Measurements from ENCODE around the gene ZNF302. TPM values are rescaled to one million over a fixed set of nuclear protein-coding genes. Genes with fewer than 3 reads are reported as not detected.
"Not testable (repeated sequence)": the region's sequence is repeated elsewhere in the genome, so short reads cannot be mapped to it uniquely, and the experiment has no call there.

Gene ZNF302
- total RNA-seq, 1 experiment from 2014 or later, result 15.9 TPM

GRCh38 chr19:34681478-34681877 lies 4.0 kb downstream of the ZNF302 start:
- Histone ChIP-seq H3K9me3 (ENCODE audit: low read length) (no peaks in the 10 kb centered on the region), H3K79me2 (ENCODE audit: low read length) (peaks cover 25% of the 10 kb centered on the region), H3K27me3 (ENCODE audit: low read length) (no peaks in the 10 kb centered on the region), H3K4me2 (ENCODE audit: low read length) (no peak overlapping the region), H3F3A (ENCODE audit: low read length, unreplicated experiment) (no peaks in the 10 kb centered on the region), H3K9me2 (replicated peaks; ENCODE audit: low read length) (no peaks in the 10 kb centered on the region), H3K4me1 (ENCODE audit: insufficient read depth, low read length) (peaks cover 13% of the 10 kb centered on the region), H3K27ac (ENCODE audit: low read length) (no peak overlapping the region), H3K4me3 (ENCODE audit: low read length) (no peak overlapping the region), H4K20me1 (ENCODE audit: low read length) (no peaks in the 10 kb centered on the region), H2AFZ (ENCODE audit: low read length) (no peak overlapping the region), H3K36me3 (ENCODE audit: low read depth, low read length) (peaks cover 52% of the 10 kb centered on the region), H3K9ac (ENCODE audit: low read length) (no peak overlapping the region)
- DNase-seq, result no peak
- POLR2A ChIA-PET (ENCODE audit: unreplicated experiment), result no interaction called here
- no TSS peak for BruUV-seq (replicated peaks)
- no peak for TF ChIP-seq EZH2 (IDR thresholded peaks at IDR 0.05; ENCODE audit: low read length, unreplicated experiment)
- CTCF ChIA-PET, result no interaction called here
- intact Hi-C loops (cut with micrococcal nuclease), result no loop called here
- ATAC-seq, result no peak

DNA sequence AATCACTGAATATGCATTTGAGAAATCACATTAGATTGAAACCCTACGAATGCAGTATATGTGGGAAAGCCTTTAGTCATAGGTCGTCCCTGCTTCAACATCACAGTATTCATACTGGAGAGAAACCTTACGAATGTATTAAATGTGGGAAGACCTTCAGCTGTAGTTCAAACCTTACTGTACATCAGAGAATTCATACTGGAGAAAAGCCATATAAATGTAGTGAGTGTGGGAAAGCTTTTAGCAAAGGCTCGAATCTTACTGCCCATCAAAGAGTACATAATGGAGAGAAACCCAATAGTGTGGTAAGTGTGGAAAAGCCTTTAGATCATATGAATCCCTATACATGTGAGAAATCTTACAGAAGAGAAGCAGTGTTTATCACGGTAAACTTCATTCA lies 7.8 kb downstream of the ZNF302 start:
- H4K20me1 ChIP-seq (ENCODE audit: low read length); H3K9ac ChIP-seq (ENCODE audit: low read length); H3K4me3 ChIP-seq (ENCODE audit: low read length); ATAC-seq; DNase-seq; H3K27ac ChIP-seq (ENCODE audit: low read length); CTCF ChIA-PET; H3K27me3 ChIP-seq (ENCODE audit: low read length); H2AFZ ChIP-seq (ENCODE audit: low read length); H3K79me2 ChIP-seq (ENCODE audit: low read length); H3K4me1 ChIP-seq (ENCODE audit: insufficient read depth, low read length); H3F3A ChIP-seq (ENCODE audit: low read length, unreplicated experiment); H3K9me3 ChIP-seq (ENCODE audit: low read length); BruUV-seq (replicated peaks); H3K9me2 ChIP-seq (replicated peaks; ENCODE audit: low read length); intact Hi-C loops (cut with micrococcal nuclease); H3K4me2 ChIP-seq (ENCODE audit: low read length); POLR2A ChIA-PET (ENCODE audit: unreplicated experiment): not testable (repeated sequence)
- H3K36me3 ChIP-seq (ENCODE audit: low read depth, low read length), result peaks cover 40% of the 10 kb centered on the region

GRCh38 chr19:34686455-34686854 lies 9.0 kb downstream of the ZNF302 start:
- BruUV-seq (replicated peaks), result no TSS peak
- POLR2A ChIA-PET (ENCODE audit: unreplicated experiment), result no interaction called here
- TF ChIP-seq EZH2phosphoT487 (IDR thresholded peaks at IDR 0.05; ENCODE audit: borderline replicate concordance, low read length), result no peak
- no peak for TF ChIP-seq CTCF (conservative IDR thresholded peaks at IDR 0.05; ENCODE audit: low read depth, low read length)
- no peak for TF ChIP-seq EZH2 (IDR thresholded peaks at IDR 0.05; ENCODE audit: low read length, unreplicated experiment)

DNA sequence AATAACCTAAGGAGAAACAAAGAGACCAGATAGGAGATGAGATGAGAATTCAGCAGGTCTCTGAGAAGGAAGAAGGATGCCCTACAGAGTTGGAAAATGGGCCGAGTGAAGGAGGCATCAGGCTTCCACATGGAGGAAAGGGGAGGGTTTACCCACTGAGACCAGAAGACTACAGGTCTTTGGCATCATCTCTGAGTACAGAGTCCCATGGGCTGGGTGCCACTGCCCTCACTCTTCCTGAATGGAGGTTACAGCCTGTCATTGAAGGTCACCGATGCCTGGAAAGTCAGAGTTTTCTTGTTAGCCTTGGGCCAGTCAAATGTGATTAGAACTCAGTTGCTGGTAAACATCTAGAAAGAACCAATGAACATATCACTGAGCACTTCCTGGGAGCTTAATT lies 9.9 kb downstream of the ZNF302 start:
- H3K4me1 ChIP-seq (ENCODE audit: insufficient read depth, low read length), result no peaks in the 10 kb centered on the region
- ChIA-PET POLR2A (ENCODE audit: unreplicated experiment) (no interaction called here), CTCF (no interaction called here)
- H3K27ac ChIP-seq (ENCODE audit: low read length), result no peak overlapping the region
- H3F3A ChIP-seq (ENCODE audit: low read length, unreplicated experiment), result no peaks in the 10 kb centered on the region
- no peak overlapping the region for H2AFZ ChIP-seq (ENCODE audit: low read length)
- no peaks in the 10 kb centered on the region for H3K9me3 ChIP-seq (ENCODE audit: low read length)
- no TSS peak for BruUV-seq (replicated peaks)
- no peak for ATAC-seq
- no peak for DNase-seq
- H3K4me2 ChIP-seq (ENCODE audit: low read length), result no peak overlapping the region
- H3K27me3 ChIP-seq (ENCODE audit: low read length), result no peaks in the 10 kb centered on the region
- no peak overlapping the region for H3K4me3 ChIP-seq (ENCODE audit: low read length)
- H3K79me2 ChIP-seq (ENCODE audit: low read length), result no peaks in the 10 kb centered on the region
- H3K9ac ChIP-seq (ENCODE audit: low read length), result no peak overlapping the region
- no peaks in the 10 kb centered on the region for H3K9me2 ChIP-seq (replicated peaks; ENCODE audit: low read length)
- no peaks in the 10 kb centered on the region for H4K20me1 ChIP-seq (ENCODE audit: low read length)
- intact Hi-C loops (cut with micrococcal nuclease), result no loop called here
- H3K36me3 ChIP-seq (ENCODE audit: low read depth, low read length), result peaks cover 22% of the 10 kb centered on the region
- TF ChIP-seq CTCF (conservative IDR thresholded peaks at IDR 0.05; ENCODE audit: low read depth, low read length) (no peak), EZH2phosphoT487 (IDR thresholded peaks at IDR 0.05; ENCODE audit: borderline replicate concordance, low read length) (no peak), EZH2 (IDR thresholded peaks at IDR 0.05; ENCODE audit: low read length, unreplicated experiment) (no peak)

More at GRCh38 chr19:34686455-34686854, 9.0 kb downstream of the ZNF302 start:
- Histone ChIP-seq H3F3A (ENCODE audit: low read length, unreplicated experiment) (no peaks in the 10 kb centered on the region), H3K4me3 (ENCODE audit: low read length) (no peak overlapping the region), H3K27ac (ENCODE audit: low read length) (no peak overlapping the region), H3K4me1 (ENCODE audit: insufficient read depth, low read length) (no peaks in the 10 kb centered on the region), H4K20me1 (ENCODE audit: low read length) (no peaks in the 10 kb centered on the region), H3K36me3 (ENCODE audit: low read depth, low read length) (peaks cover 31% of the 10 kb centered on the region), H3K9me3 (ENCODE audit: low read length) (no peaks in the 10 kb centered on the region), H3K79me2 (ENCODE audit: low read length) (no peaks in the 10 kb centered on the region), H3K27me3 (ENCODE audit: low read length) (no peaks in the 10 kb centered on the region), H2AFZ (ENCODE audit: low read length) (no peak overlapping the region), H3K9ac (ENCODE audit: low read length) (no peak overlapping the region), H3K9me2 (replicated peaks; ENCODE audit: low read length) (no peaks in the 10 kb centered on the region), H3K4me2 (ENCODE audit: low read length) (no peak overlapping the region)
- intact Hi-C loops (cut with micrococcal nuclease), result no loop called here
- CTCF ChIA-PET, result no interaction called here
- ATAC-seq, result no peak
- no peak for DNase-seq

Measured in PC-3 (cell line).